HG02678 (cell line): ENCODE measurements around the gene C1GALT1.
"Not testable (repeated sequence)": the region's sequence is repeated elsewhere in the genome, so short reads cannot be mapped to it uniquely, and the experiment has no call there.

Source experiments
- ATAC-seq: cut with Tn5 transposase; IDR thresholded peaks from one replicate; pipeline ENCODE4 v1.9.1; 2021; ENCODE audit warnings: mild to moderate bottlenecking, moderate library complexity; ENCODE audit not compliant: unreplicated experiment

Gene C1GALT1

DNA sequence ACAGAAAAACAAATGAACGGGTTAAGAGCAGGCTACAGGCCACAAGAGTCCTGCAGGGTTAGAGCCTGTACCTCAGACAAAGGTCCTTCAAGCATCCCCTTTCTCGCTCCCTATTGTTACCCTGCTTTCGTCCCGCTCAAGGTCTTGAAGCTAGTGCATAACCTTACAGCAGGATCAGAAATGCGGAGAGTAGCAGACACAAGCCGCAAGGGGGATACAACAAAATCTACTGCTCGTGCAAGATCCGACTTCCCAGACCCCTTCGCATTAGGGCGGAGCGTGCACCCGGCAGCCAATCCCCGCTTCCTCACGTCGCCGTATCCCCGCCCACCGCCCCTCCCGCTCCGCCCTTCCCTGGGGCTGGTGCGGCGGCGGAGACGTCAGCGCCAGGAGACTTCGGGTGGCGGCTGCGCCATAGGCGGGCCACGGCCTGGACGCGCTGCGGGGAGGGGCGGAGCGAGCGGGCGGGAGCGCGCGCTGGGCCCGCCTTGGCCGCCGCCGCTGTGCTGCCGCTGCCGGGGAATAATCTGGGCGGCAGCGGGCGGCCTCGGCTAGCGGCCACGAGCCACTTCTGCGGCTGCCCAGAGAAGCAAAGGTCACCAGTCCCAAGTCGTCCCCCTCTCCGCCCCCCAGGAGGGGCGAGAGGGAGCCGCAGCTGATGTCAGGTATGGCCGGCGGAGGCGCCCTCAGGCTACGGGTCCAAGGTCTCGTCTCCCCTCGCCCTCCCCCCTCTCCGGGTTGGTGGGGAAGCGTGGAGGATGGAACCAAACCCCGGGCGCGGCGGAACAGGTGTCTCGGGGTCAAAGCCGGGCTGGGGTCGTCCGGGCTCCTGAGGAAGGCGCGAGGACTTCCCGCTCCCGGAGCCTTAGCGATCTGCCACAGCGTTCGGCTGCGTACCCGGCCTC is at the start of gene C1GALT1:
TSS of gene C1GALT1 (plus strand) at position 389 of the 905 bp plus-strand sequence. CDS start 51,776 bp downstream, outside the sequence.
- ATAC-seq, result peak; percentile 78

DNA sequence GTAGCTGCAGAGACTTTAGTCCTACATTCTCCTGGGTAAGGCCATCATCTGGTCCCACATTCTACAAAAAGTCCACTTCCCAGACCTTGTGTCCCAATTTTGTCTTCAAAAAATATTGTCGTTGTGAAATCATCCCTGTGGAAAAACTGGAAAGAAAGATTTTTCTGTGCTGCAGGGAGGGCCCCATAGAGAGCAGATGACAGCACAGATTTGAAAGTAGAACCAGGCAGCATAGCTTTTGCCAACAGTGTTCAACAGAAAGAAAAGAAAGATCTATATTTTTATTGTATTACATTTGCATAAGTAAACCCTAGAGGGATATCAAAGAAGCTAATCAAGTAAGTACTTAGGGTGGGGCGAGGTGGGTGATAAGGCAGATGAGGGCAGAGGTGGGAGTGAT is 48.3 kb upstream of the C1GALT1 start:
- no peak for ATAC-seq

DNA sequence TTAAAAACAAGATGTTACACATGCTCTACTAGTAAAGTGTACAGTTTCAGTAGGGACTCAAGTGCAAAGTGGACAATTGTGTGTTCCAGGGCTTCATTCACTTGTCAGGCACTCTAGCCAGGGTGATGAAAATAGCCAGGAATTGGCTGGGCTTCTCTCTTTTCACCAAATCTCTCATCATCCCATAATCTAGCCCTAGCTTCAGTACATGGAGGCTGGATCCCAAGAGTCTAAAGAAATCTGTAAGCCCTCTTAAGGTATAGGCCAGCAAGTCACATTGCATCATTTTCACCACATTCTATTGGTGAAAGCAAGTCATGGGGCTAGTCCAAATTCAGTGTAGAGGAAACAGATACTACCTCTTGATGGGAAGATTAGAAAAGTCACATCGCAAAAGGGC is 47.3 kb upstream of the C1GALT1 start:
- ATAC-seq, result no peak

DNA sequence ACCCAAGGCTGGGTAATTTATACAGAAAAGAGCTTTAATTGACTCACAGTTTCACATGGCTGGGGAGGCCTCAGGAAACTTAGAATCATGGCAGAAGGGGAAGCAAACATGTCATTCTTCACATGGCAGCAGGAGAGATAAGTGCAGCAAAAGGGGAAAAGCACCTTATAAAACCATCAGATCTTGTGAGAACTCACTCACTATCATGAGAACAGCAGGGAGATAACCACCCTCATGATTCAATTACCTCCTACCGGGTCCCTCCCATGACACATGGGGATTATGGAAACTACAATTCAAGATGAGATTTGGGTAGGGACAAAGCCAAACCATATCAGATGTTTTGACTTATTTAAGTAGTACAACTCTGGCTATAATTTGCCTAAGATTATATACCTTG is 46.4 kb upstream of the C1GALT1 start:
- not testable (repeated sequence) for ATAC-seq

DNA sequence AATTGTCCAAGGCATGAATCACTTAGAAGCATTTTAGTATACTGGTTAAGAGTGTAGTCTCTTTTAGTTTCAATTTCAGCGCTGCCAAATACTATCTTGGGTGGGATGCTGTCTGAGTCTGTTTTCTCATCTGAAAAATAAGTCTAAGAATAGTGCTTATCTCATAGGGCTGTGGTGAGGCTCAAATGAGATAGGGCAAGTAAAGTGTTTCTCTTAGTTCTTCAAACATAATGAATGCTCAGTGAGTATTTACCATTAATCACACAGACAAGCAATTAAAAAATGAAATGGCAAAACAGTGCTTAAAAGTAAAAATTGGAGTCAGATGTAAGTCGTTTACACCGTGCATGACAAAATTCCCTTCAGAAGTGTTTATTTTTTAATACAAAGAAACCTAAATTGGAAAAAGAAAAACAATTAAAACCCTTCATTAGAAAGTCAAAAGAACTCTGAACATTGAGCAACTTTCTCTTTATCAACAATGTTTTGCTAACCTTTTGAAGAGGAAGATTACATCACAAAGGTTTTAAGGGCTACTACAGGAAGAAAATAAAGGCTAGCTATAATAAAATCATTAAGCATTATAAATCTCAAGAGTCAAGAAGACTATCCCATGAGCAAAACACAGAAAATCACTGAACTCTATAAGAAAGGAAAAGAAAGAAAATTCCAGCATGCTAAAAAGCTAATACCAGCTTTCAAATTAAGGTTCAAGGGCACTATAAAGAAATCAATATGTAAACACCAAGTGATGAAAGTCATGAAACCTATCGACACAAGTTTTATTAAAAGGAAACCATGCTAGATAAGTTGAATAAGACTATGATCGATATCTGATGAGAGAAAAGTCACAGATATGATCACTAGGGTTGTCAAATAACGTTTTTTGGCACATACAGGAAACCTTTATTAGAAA is 45.6 kb upstream of the C1GALT1 start:
- ATAC-seq, result no peak

DNA sequence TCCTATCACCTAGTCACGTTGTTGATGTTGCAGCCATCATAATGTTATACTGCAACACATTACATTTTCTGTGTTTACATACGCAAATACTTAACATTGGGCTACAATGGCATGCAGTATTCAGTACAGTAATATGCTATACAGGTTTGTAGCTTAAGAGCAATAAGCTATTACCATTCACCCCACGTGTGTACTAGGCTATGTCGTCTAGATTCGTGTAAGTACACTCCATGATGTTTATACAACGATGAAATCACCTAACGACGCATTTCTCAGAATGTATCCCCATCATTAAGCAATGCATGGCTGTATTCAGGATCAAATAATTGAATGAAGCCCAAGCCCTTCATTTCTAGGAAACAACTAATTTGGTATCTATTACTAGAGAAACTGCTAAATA is 43.4 kb upstream of the C1GALT1 start:
- ATAC-seq, result no peak

DNA sequence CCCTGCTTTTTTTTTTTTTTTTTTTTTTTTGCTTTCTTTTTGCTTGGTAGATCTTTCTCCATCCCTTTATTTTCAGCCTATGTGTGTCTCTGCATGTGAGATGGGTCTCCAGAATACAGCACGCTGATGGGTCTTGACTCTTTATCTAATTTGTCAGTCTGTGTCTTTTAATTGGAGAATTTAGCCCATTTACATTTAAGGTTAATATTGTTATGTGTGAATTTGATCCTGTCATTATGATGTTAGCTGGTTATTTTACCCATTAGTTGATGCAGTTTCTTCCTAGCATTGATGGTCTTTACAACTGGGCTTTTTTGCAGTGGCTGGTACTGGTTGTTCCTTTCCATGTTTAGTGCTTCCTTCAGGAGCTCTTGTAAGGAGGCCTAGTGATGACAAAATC is 38.9 kb upstream of the C1GALT1 start:
- not testable (repeated sequence) for ATAC-seq

DNA sequence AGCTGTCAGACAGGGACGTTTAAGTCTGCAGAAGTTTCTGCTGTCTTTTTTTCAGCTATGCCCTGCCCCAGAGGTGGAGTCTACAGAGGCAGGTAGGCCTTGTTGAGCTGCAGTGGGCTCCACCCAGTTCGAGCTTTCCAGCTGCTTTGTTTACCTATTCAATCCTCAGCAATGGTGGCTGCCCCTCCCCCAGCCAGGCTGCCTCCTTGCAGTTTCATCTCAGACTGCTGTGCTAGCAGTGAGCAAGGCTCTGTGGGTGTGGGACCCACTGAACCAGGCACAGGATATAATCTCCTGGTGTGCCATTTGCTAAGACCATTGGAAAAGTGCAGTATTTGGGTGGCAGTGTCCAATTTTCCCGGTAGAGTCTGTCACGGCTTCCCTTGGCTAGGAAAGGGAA is 37.2 kb upstream of the C1GALT1 start:
- ATAC-seq, result not testable (repeated sequence)

DNA sequence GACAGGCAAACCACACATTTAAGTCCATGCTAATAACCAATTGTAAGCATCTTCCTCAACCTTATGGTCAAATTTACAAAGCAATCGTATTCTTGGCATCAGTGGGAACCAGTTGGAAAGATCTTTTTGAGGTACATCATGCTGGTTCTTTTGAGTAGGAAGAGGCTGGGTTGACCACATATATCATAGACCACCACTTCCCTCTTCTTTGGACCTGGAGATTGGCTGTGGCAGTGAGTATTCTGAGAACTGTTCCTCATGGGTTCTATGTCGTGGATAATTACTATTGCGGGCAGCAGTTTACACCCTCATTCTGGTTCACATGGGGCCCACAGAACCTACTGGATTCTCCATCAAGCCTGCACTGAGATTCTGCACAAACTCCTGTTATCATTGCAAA is 35.5 kb upstream of the C1GALT1 start:
- ATAC-seq, result no peak

DNA sequence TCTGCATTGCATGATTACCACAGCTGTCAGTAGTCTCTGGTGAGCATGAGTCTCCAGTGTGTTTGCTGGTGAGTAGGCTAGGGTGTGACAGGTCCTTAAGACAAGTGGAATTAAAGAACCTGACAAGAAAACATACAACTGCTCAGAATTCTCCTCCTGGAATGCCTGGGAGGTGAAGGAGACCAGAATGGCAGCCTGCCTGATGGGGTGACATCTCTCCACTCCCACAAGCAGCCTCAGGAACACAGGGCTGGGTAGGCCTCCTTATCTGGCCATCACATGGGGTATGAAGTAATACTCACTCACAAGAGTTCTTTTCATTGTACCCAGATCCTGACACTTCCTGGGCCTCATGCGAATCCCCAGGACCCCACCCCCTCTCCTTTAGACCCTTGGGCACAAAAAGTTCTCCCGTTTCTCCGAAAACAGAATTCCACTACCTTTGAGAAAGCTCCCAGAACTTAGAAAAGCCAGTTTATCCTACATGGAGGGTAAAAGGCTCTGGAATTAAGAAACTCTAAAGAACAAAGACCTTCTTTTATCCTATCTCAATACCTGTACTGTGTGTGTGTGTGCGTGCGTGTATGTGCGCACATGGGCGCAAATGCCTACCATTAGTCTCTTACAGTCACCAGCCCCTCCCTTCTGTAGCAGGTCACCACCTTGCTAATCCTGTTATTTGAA is 33.4 kb upstream of the C1GALT1 start:
- no peak for ATAC-seq

DNA sequence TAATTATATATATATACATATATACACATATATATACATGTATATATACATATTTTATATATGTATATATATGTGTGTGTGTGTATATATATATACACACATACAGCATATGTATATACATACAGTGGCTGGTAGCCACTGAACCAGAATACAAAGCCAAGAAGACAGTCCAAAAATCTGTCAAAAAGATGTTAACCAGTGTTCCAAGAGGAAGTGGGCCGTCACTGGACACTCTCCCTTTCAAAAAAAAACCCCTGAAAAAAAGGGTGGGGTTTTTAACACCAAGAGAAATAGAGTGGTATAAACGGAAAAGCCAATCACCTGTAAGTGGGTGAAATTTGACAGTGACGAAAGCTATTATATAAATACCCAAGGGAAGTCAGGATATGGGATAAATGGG is 31.1 kb upstream of the C1GALT1 start:
- ATAC-seq, result no peak

DNA sequence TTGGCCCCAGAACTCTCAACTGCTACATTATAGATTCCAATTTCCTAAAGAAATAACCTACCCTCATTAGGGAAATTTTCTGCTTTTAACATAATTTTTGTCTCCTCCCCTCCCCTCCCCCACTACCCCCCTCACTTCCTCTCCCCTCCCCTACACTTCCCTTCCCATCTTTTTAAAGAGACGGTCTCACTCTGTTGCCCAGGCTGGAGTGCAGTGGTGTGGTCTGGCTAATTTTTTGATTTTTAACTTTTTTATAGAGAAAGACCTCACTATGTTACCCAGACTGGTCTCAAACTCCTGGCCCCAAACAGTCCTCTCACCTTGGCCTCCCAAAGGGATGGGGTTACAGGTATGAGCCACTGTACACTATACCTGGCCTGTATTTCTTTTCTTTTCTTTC is 30.5 kb upstream of the C1GALT1 start:
- no peak for ATAC-seq

DNA sequence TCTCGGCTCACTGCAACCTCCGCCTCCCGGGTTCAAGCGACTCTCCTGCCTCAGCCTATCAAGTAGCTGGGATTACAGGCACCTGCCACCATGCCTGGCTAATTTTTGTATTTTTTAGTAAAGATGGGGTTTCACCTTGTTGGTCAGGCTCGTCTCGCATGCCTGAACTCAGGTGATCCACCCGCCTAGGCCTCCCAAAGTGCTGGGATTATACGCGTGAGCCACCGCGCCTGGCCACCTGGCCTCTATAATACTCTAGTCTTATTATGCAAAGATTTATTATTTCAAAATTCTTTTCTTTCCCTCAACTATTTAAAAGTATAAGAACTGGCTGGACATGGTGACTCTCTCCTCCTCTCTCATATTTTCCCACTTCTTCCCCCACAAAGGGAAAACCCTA is 30.0 kb upstream of the C1GALT1 start:
- ATAC-seq, result no peak

DNA sequence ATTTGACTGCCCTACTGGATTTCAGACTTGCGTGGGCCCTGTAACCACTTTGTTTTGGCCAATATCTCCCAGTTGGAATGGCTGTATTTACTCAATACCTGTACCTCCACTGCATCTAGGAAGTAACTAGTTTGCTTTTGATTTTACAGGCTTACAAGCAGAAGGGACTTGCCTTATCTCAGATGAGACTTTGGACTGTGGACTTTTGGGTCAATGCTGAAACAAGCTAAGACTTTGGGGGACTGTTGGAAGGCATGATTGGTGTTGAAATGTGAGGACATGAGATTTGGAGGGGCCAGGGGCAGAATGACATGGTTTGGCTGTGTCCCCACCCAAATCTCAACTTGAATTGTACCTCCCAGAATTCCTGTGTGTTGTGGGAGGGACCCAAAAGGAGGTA is 28.0 kb upstream of the C1GALT1 start:
- ATAC-seq, result not testable (repeated sequence)

DNA sequence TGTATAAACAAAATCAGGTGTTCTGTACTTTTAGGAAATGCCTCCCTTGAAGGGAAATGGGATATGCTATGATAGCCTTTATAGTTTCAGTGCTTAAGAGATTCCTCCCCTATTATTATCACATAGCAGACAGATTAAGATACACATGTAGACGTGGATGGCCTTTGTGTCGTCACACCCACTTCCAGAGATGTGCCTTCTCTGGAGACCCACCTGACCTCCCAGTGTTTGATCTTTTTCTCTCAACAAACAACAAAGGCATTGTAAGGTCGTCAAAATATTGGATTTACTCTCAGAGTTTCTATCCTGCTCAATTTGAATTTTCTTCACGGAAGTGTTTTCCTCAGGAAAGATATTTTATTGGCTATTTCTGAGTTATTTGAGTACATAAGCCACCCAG is 25.7 kb upstream of the C1GALT1 start:
- ATAC-seq, result no peak

DNA sequence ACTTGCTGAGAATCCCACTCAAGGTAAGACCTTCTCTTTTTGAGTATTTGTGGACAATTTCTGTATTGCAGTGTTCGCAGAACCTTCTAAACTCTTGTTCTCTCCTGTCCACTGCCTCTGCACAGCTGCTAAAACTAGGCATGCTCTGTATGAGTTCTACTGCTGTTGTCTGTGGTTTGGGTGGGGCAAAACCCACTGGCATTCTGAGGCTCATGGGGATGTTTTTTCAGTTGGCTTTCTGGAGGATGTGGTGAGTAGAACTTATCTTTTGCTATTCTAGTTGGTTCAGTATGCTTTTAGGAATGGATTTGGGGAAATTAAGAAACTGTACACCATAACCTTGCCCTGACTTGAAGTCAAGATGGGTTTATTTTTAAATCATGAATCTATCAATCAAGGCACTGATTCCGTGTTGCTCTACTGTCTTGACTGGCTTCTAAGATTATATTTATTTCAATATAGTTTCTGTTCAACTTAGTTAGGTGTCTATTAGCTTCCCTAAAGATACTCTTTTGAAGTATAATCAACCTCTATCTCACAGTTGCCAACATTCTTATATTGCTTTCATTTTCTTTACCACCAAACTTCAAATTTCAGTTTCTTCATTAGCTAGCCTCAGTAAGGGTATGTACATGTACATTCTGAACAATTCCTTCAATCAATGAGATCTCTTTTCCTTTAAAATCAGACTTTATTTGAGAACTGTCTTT is 25.0 kb upstream of the C1GALT1 start:
- ATAC-seq, result peak; percentile 92

DNA sequence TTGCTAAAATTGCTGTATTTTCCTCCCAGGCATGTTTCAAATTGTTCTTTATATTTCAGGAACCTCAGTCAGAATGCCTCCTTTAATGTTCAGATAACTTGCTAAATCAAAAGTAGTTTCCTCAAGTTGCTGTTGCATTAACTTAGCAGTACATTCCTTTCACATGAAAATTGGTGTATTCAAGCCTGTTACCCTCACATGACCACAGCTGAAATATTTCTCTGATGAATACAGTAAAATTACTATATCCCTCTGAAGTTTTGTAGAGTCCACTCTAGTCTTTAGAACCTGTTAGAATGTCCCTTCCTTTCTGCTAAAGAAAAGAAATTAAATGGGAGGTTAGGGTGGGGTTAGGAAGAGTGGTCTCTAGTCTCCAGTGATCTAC is 24.5 kb upstream of the C1GALT1 start:
- peak; percentile 6 for ATAC-seq

DNA sequence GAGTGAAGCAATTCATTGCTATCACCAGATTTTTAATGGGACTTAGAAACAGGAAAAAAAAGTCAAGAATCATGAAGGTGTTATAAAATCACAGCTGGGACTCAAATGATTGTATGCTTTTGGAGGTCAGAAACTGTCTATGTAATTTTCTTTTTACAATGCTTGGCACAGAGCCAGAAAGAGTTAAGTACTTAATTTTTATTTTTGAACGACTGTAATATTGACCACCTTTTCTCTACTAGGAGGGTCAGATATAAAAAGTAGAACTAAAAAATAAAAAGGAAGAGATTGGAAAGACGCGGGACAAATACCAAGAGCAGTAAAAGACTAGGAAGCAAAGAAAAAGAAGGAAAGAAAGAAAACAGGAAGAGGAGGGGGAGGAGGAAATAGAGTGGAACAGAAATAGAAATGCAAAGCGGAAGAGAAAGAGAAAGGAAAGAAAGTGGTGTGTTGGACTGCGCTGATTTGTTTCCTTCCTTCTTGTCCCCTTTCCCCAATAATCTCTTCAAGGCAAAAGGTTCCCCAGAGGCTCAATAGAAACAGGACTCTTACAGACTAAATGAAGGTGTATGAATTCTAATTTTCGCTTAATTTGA is 23.2 kb upstream of the C1GALT1 start:
- ATAC-seq, result no peak

DNA sequence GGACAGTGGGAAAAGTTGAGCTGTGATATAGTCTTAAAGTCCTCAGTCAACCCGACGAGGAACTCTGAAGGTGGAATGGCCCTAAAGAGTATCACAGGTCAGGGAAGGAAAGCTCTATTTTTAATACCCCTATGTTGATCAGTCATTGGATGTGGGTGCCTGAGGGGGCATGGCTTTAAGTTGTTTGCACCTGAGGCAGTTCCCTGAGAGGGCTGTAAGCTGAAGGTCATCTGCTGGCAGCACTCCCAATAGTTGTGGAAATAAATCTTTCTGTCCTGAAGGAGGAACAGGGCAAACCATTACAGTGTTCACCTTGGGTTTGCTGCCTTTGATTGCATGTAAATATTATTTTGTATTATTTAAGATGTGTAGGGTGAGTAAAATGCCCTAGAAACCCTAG is 17.8 kb upstream of the C1GALT1 start:
- ATAC-seq, result no peak

DNA sequence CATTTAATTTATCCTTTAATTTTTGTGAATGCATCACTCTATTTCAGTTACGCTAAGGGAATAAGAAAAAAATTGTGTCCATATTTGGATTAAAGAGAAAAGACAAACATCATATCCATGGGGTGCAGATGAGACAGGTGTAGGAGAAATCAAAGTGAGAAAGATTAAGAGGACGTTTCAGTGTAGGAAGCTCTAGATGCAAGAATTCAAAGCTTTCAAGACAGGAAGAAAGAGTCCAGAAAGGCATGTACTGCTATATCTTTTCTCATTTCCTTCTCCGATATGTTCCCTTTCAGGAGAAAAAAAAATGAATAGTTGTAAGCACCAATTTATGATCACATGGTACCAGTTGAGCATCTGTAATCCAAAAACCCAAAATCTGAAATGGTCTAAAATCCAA is 17.0 kb upstream of the C1GALT1 start:
- no peak for ATAC-seq
